Measurements from ENCODE around the gene PML.

DNA sequence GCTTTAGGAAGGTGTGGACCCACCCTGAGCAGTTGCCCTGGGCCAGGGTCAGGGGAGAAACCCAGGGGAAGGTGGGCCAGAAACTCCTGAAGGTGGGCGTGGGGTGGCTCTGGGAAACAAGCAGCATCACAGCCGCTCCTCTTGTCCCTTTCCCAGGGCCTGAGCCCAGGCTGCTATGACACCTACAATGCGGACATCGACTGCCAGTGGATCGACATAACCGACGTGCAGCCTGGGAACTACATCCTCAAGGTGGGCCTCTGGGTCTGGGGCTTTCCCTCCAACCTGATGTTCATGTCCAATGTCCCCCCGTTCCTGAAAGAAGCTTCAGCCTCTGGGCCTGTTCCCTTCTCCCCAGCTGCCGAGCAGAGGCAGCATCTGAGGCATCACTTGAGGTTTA lies 46.9 kb upstream of the PML start:
- TF ChIP-seq, protein P1, sequence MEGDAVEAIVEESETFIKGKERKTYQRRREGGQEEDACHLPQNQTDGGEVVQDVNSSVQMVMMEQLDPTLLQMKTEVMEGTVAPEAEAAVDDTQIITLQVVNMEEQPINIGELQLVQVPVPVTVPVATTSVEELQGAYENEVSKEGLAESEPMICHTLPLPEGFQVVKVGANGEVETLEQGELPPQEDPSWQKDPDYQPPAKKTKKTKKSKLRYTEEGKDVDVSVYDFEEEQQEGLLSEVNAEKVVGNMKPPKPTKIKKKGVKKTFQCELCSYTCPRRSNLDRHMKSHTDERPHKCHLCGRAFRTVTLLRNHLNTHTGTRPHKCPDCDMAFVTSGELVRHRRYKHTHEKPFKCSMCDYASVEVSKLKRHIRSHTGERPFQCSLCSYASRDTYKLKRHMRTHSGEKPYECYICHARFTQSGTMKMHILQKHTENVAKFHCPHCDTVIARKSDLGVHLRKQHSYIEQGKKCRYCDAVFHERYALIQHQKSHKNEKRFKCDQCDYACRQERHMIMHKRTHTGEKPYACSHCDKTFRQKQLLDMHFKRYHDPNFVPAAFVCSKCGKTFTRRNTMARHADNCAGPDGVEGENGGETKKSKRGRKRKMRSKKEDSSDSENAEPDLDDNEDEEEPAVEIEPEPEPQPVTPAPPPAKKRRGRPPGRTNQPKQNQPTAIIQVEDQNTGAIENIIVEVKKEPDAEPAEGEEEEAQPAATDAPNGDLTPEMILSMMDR (IDR thresholded peaks at IDR 0.05 in 8 of 11, conservative IDR thresholded peaks at IDR 0.05 in 3 of 11), result no peak
- no peak for TF ChIP-seq POLR2AphosphoS5 (IDR thresholded peaks at IDR 0.05)
